CD4-positive, alpha-beta T cell (primary cell): ENCODE measurements around the gene RIOK3. TPM values are rescaled to one million over a fixed set of nuclear protein-coding genes. Genes with fewer than 3 reads are reported as not detected.

Experiments
- ATAC-seq: fragments of 200-7000 bp; cut with Tn5 transposase; one replicate; pipeline ENCODE4 v1.10.0; 2022; ENCODE audit warnings: mild to moderate bottlenecking; ENCODE audit not compliant: poor library complexity
- CTCF ChIA-PET: fragments of 350-600 bp; sonication (Branson Sonifier 250); formaldehyde crosslinking; loops from one replicate; lab custom pipeline; 2021; ENCODE audit warnings: antibody characterized with exemption, inconsistent platforms; lab: Charles Lee
- POLR2A ChIA-PET: fragments of 350-600 bp; sonication (Branson Sonifier 250); formaldehyde crosslinking; loops from one replicate; lab custom pipeline; 2021; ENCODE audit warnings: antibody characterized with exemption, inconsistent platforms; lab: Charles Lee
- DNase-seq, 14 experiments: peaks; one replicate each; pipeline ENCODE4 v3.0.0-alpha.2; 2013 to 2020; ENCODE audit warnings: mixed read lengths in 2 of 14
- H3K27ac ChIP-seq, 2 donors: one replicate each; pipeline versions ENCODE4 v1.5.1 to v1.7.0; 2013; ENCODE audit warnings: low read length in 2 of 2, low read depth in 1 of 2, mild to moderate bottlenecking in 1 of 2
- H3K27me3 ChIP-seq, 2 experiments: 1 replicate in 1 of 2; 2 replicates in 1 of 2; pipeline versions ENCODE4 v1.6.1 to v1.7.0; 2013; ENCODE audit warnings: low read length in 2 of 2, control low read depth in 1 of 2, mild to moderate bottlenecking in 1 of 2, moderate library complexity in 1 of 2; ENCODE audit not compliant: insufficient read depth in 2 of 2, control insufficient read depth in 1 of 2
- H3K36me3 ChIP-seq: one replicate; pipeline ENCODE4 v1.6.1; 2013; ENCODE audit warnings: low read length, control low read depth; ENCODE audit not compliant: insufficient read depth
- H3K4me1 ChIP-seq: one replicate; pipeline ENCODE4 v1.6.1; 2013; ENCODE audit warnings: low read length, control low read depth; ENCODE audit not compliant: insufficient read depth
- H3K4me3 ChIP-seq: one replicate; pipeline ENCODE4 v1.5.1; 2013; ENCODE audit warnings: mild to moderate bottlenecking, low read length, moderate library complexity
- H3K9me3 ChIP-seq, 2 experiments: 1 replicate in 1 of 2; 2 replicates in 1 of 2; pipeline versions ENCODE4 v1.6.1 to v1.7.0; 2013; ENCODE audit warnings: low read length in 2 of 2, mild to moderate bottlenecking in 2 of 2, control low read depth in 1 of 2, moderate library complexity in 1 of 2; ENCODE audit not compliant: control insufficient read depth in 1 of 2, insufficient read depth in 1 of 2
- H3K27ac Mint-ChIP-seq: one replicate; pipeline ENCODE4 v1.8.0; 2020; ENCODE audit warnings: mixed read lengths
- H3K27me3 Mint-ChIP-seq: one replicate; pipeline ENCODE4 v1.8.0; 2021; ENCODE audit warnings: mixed read lengths
- H3K36me3 Mint-ChIP-seq: one replicate; pipeline ENCODE4 v1.8.0; 2021; ENCODE audit warnings: low read depth, mixed read lengths
- H3K4me1 Mint-ChIP-seq: one replicate; pipeline ENCODE4 v1.8.0; 2021; ENCODE audit warnings: low read depth, mixed read lengths
- H3K4me3 Mint-ChIP-seq: one replicate; pipeline ENCODE4 v1.8.0; 2020; ENCODE audit warnings: mild to moderate bottlenecking, mixed read lengths
- H3K9me3 Mint-ChIP-seq: one replicate; pipeline ENCODE4 v1.8.0; 2020; ENCODE audit warnings: mixed read lengths
- CTCF ChIP-seq: fragments of 200-600 bp; IDR thresholded peaks from one replicate; pipeline ENCODE4 v1.8.0; 2022; ENCODE audit warnings: antibody characterized with exemption, mild to moderate bottlenecking
- intact Hi-C, 2 experiments: fragments of 100-400 bp; cut with DNase I in 1 of 2; cut with micrococcal nuclease in 1 of 2; formaldehyde crosslinking; loops; one replicate each; pipeline versions ENCODE4 v1.15.1 to v1.9.0; 2023 to 2025; cut with DNase I, micrococcal nuclease
- total RNA-seq, 174 experiments: library from RNA in 2 of 174; stranded (reverse) in 2 of 174; gene quantifications; one replicate each; pipeline ENCODE4 v1.2.3 and lab custom pipeline; 2021 to 2026

Gene RIOK3
- total RNA-seq, 2 experiments from 2014 or later: 151 to 153 TPM

GRCh38 chr18:23437357-23438045, 15.6 kb upstream of the RIOK3 start:
- H3K36me3 Mint-ChIP-seq: no peaks in the 10 kb centered on the region
- peak overlapping the region; percentile 36 for H3K27ac Mint-ChIP-seq
- TF ChIP-seq CTCF: no peak
- peak; percentile 45 to 81 (median 68) for DNase-seq
- H3K9me3 ChIP-seq: no peaks in the 10 kb centered on the region
- intact Hi-C loops: loop anchor here in 1 of 2 experiments (1.0 to 2.0 kb wide), 2 partner anchors 15 to 66 kb away; partner anchors contain the start of genes RIOK3 and RMC1
- ChIA-PET POLR2A (interaction anchor here (1.6 kb wide), 1 partner anchor 16 kb away, joined by 13 read pairs; the partner anchor contains the start of gene RIOK3), CTCF (no interaction called here)
- peaks cover 14% of the 10 kb centered on the region for H3K4me1 Mint-ChIP-seq
- peaks cover 17% of the 10 kb centered on the region for H3K4me1 ChIP-seq
- peak; percentile 98 for ATAC-seq
- H3K4me3 Mint-ChIP-seq: peak overlapping the region; percentile 89
- H3K27me3 ChIP-seq: no peaks in the 10 kb centered on the region
- H3K4me3 ChIP-seq: peak overlapping the region; percentile 77
- no peaks in the 10 kb centered on the region for H3K36me3 ChIP-seq
- no peaks in the 10 kb centered on the region for H3K9me3 Mint-ChIP-seq
- no peak overlapping the region for H3K27ac ChIP-seq
- no peaks in the 10 kb centered on the region for H3K27me3 Mint-ChIP-seq

- Histone ChIP-seq H3K4me3 (peak overlapping the region; percentile 77), H3K27me3 (no peaks in the 10 kb centered on the region), H3K27ac (no peak overlapping the region), H3K36me3 (no peaks in the 10 kb centered on the region), H3K9me3 (no peaks in the 10 kb centered on the region), H3K4me1 (peaks cover 17% of the 10 kb centered on the region)
- TF ChIP-seq CTCF: no peak
- Mint-ChIP-seq H3K9me3 (no peaks in the 10 kb centered on the region), H3K4me3 (peak overlapping the region; percentile 89), H3K27me3 (no peaks in the 10 kb centered on the region), H3K27ac (no peak overlapping the region), H3K36me3 (no peaks in the 10 kb centered on the region), H3K4me1 (peaks cover 14% of the 10 kb centered on the region)
- no peak for ATAC-seq
- no peak for DNase-seq
- POLR2A ChIA-PET: interaction anchor here (1.6 kb wide), 1 partner anchor 15 kb away, joined by 13 read pairs; the partner anchor contains the start of gene RIOK3
- CTCF ChIA-PET: no interaction called here
- intact Hi-C loops: no loop called here
These were observed 15.1 kb upstream of the RIOK3 start for GRCh38 chr18:23438046-23438377.

GRCh38 chr18:23438608-23439366, 14.3 kb upstream of the RIOK3 start:
- TF ChIP-seq CTCF: no peak
- Histone ChIP-seq H3K36me3 (no peaks in the 10 kb centered on the region), H3K4me1 (peaks cover 17% of the 10 kb centered on the region), H3K27me3 (no peaks in the 10 kb centered on the region), H3K4me3 (peak overlapping the region; percentile 77), H3K27ac (no peak overlapping the region), H3K9me3 (no peaks in the 10 kb centered on the region)
- DNase-seq (no peak), ATAC-seq (no peak)
- Mint-ChIP-seq H3K9me3 (no peaks in the 10 kb centered on the region), H3K4me1 (peaks cover 14% of the 10 kb centered on the region), H3K4me3 (peak overlapping the region; percentile 77), H3K36me3 (no peaks in the 10 kb centered on the region), H3K27me3 (no peaks in the 10 kb centered on the region), H3K27ac (no peak overlapping the region)
- POLR2A ChIA-PET: interaction anchor here (1.6 kb wide), 1 partner anchor 14 kb away, joined by 13 read pairs; the partner anchor contains the start of gene RIOK3
- CTCF ChIA-PET: interaction anchor here (0.7 kb wide), 2 partner anchors 36 to 637 kb away, joined by 3 to 4 read pairs; no protein-coding TSS in a partner anchor
- intact Hi-C loops: no loop called here
